Hepatocyte (in vitro differentiated cells): ENCODE data around the gene ADAP1.

Experiments
- CTCF ChIP-seq: fragments of 200-600 bp; sonication (generic); IDR thresholded peaks from 2 replicates; pipeline ENCODE4 v1.5.1; 2016; ENCODE audit warnings: antibody characterized with exemption, mild to moderate bottlenecking; ENCODE audit not compliant: poor library complexity
- EZH2 ChIP-seq: fragments of 200-600 bp; sonication (generic); IDR thresholded peaks from 2 replicates; pipeline ENCODE4 v1.6.1; 2016; ENCODE audit warnings: antibody characterized with exemption, mild to moderate bottlenecking, borderline replicate concordance
- EZH2phosphoT487 ChIP-seq: fragments of 200-600 bp; sonication (generic); IDR thresholded peaks from one replicate; pipeline ENCODE4 v1.6.1; 2018; ENCODE audit warnings: antibody characterized with exemption, mild to moderate bottlenecking, low read depth, moderate library complexity; ENCODE audit not compliant: unreplicated experiment, severe bottlenecking

- TF ChIP-seq CTCF: peak; percentile 97
- TF ChIP-seq EZH2: no peak
- no peak for TF ChIP-seq EZH2phosphoT487
These were observed 81.0 kb downstream of the ADAP1 start for GRCh38 chr7:873367-874002.
